AG04450 (cell line): ENCODE results near the gene ZNF512B. TPM values are rescaled to one million over a fixed set of nuclear protein-coding genes. Genes with fewer than 3 reads are reported as not detected.
"Not testable (repeated sequence)": the region's sequence is repeated elsewhere in the genome, so short reads cannot be mapped to it uniquely, and the experiment has no call there.

Source experiments
- CTCF ChIA-PET: fragments of 300-600, 350-600 bp; formaldehyde crosslinking; extraction: SDS; loops from one replicate; lab custom pipeline; 2022; ENCODE audit warnings: antibody characterized with exemption, inconsistent platforms; lab: Charles Lee
- POLR2A ChIA-PET: fragments of 350-600 bp; formaldehyde crosslinking; extraction: SDS; loops from one replicate; lab custom pipeline; 2021; ENCODE audit warnings: antibody characterized with exemption, inconsistent platforms; lab: Yijun Ruan, JAX
- DNase-seq: peaks from one replicate; pipeline ENCODE4 v3.0.0-alpha.2; 2011; ENCODE audit warnings: low read depth, low spot score
- H3K27ac ChIP-seq: one replicate; pipeline ENCODE4 v1.5.1; 2012; ENCODE audit warnings: low read depth, low read length, control low read depth
- H3K27me3 ChIP-seq: one replicate; pipeline ENCODE4 v1.6.0; 2012; ENCODE audit warnings: low read length; ENCODE audit not compliant: control insufficient read depth, insufficient read depth
- H3K4me3 ChIP-seq: 2 replicates; pipeline ENCODE4 v1.5.1; 2011; ENCODE audit warnings: mild to moderate bottlenecking, low read depth, low read length, control low read depth
- H3K9me3 ChIP-seq: 2 replicates; pipeline ENCODE4 v1.5.1; 2012; ENCODE audit warnings: low read length; ENCODE audit not compliant: control insufficient read depth, insufficient read depth
- CTCF ChIP-seq: IDR thresholded peaks from 2 replicates; pipeline ENCODE4 v1.5.1; 2011; ENCODE audit warnings: low read depth, low read length, control low read depth, inconsistent platforms
- polyA plus RNA-seq: library from polyadenylated mRNA; depleted of rRNA; stranded (reverse); fragments of >200 nt; gene quantifications from 2 replicates; pipeline ENCODE4 v1.2.3, GENCODE V29; 2011

The ZNF512B gene
- polyA plus RNA-seq, 1 experiment = 4.0 TPM

DNA sequence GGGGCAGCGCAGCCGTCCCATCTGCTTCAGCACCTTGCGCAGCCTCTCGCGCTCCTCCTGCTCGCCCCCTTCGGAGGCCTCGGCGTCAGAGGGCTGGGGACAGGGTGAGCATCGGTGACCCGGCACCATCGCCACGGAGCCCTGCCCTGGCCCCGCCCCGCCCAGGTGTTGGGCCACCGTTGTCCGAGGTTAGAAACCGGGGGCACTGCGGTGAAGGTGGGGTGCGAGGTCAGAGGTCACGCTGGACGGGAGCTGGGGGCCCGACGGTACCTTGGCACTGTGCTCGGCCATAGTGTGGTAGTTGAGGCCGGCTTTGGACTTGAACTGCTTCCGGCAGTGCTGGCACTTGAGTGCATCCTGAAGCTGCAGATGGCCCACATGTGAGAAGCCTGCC, 6.4 kb downstream of the ZNF512B start:
- Histone ChIP-seq H3K27me3 (no peaks in the 10 kb centered on the region), H3K9me3 (peaks cover 51% of the 10 kb centered on the region), H3K4me3 (no peak overlapping the region), H3K27ac (no peak overlapping the region)
- TF ChIP-seq CTCF = no peak
- ChIA-PET CTCF (no interaction called here), POLR2A (no interaction called here)
- DNase-seq = no peak

GRCh38 chr20:63962426-63963347, 7.0 kb downstream of the ZNF512B start:
- CTCF ChIA-PET = no interaction called here
- Histone ChIP-seq H3K27me3 (no peaks in the 10 kb centered on the region), H3K27ac (no peak overlapping the region), H3K4me3 (no peak overlapping the region), H3K9me3 (peaks cover 44% of the 10 kb centered on the region)
- no peak for TF ChIP-seq CTCF
- no peak for DNase-seq
- POLR2A ChIA-PET = no interaction called here

DNA sequence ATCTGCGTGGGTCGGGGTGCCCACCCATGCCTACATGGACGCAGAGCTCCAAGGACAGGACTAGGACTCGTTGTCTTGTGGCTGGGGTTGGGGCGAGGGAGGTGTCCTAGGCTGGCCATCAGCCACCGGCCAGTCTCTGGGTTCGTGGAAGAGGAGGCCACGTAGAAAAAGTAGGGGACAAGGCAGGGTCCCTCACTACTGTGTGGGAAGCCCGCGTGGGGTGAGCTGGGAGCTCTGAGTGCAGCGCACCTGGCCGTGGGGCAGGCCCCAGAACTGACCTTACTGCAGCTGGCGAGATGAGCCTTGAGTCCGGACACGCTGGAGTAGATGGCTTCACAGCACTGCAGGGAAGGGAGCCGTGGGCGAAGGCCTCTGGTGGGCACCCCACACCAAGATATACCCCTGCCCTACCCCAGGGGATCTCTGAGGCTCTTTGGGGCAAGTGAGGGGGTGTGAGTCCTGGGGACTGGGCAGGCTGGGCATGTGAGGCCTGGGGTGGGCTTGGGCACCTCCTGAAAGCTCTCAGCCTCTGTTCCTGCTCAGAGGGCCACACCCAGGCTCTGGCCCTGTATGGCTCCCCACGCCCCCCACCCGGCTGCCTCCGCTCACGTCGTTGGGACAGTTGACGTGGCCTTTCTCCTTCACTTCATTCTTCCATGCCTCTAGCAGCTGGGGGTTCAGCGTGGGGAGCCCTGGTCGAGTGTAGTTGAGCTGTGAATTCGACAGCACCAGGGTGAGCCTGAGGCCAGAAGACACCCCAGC, 7.9 kb downstream of the ZNF512B start:
- Histone ChIP-seq H3K27me3 (no peaks in the 10 kb centered on the region), H3K4me3 (no peak overlapping the region), H3K9me3 (peaks cover 36% of the 10 kb centered on the region), H3K27ac (no peak overlapping the region)
- ChIA-PET POLR2A (no interaction called here), CTCF (no interaction called here)
- no peak for DNase-seq
- TF ChIP-seq CTCF = no peak

DNA sequence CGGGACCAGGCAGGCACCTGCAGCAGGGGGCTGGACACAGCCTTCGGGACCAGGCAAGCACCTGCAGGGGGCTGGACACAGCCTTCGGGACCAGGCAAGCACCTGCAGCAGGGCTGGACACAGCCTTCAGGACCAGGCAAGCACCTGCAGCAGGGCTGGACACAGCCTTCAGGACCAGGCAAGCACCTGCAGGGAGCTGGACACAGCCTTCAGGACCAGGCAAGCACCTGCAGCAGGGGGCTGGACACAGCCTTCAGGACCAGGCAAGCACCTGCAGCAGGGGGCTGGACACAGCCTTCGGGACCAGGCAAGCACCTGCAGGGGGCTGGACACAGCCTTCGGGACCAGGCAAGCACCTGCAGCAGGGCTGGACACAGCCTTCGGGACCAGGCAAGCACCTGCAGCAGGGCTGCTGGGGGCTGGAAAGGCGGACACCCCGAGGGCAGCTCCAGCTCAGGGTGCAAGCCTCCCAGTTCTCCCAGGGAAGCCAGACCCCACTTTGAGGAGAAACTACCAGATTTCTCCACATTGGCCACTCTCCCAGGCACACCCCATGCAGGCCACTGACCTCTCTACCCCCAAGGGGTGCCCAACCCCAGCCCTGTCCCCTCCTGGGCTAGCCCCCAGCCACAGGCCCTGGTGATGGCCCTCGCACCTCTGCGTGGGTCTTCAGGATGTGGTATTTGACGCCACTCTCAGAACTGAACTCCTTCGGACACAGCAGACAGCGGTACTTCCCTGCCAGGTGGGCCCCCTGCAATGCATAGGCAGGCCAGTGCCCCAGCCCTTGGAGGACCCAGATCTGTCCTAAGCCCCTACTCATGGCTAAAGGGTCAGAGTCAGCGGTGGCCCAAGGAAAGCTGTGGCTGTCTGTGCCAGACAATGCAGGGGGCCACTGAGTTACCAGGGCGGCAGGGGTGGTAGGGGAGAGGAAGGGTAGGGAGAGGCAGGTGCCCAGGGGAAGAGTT, 8.8 kb downstream of the ZNF512B start:
- H3K27ac ChIP-seq, DNase-seq, CTCF ChIA-PET, H3K27me3 ChIP-seq, H3K4me3 ChIP-seq, POLR2A ChIA-PET: not testable (repeated sequence)
- H3K9me3 ChIP-seq = peaks cover 27% of the 10 kb centered on the region

DNA sequence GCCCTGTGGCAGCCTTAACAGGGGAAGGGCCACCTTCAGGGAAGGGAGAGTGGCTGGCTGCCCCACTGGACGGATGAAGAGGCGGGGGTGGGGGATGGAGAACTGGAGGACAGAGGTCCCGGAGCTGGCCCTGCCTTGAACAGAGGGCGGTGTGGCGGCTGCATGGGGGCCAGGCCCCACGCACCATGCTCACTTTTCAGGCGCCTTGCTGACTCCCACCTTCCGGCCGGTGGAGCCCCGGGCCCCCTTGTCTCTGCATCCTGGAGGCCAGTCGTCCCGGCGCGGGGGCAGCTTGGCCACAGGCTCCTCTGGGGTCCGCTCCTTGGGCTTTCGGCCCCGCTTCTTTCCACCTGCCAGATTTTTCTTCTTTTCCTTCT, 10.0 kb downstream of the ZNF512B start:
- no peak for DNase-seq
- ChIA-PET CTCF (no interaction called here), POLR2A (no interaction called here)
- TF ChIP-seq CTCF = no peak
- Histone ChIP-seq H3K9me3 (peaks cover 25% of the 10 kb centered on the region), H3K27me3 (no peaks in the 10 kb centered on the region), H3K27ac (no peak overlapping the region), H3K4me3 (no peak overlapping the region)
